ENCODE data around the gene GGT5.
A peak's percentile ranks its signal among the peaks of the same experiment; 100 is the strongest.
"Not testable (repeated sequence)": the region's sequence is repeated elsewhere in the genome, so short reads cannot be mapped to it uniquely, and the experiment has no call there.

GGT5 gene

GRCh38 chr22:24205438-24206195 lies 39.3 kb downstream of the GGT5 start:
- DNase-seq (ENCODE audit: low read depth in 3 of 3, low spot score in 1 of 3), result no peak

GRCh38 chr22:24203856-24204255 lies 41.0 kb downstream of the GGT5 start:
- DNase-seq (ENCODE audit: low read depth in 3 of 3, low spot score in 1 of 3), result not testable (repeated sequence)

GRCh38 chr22:24201681-24202614 lies 42.9 kb downstream of the GGT5 start:
- no peak for DNase-seq (ENCODE audit: low read depth in 3 of 3, low spot score in 1 of 3)

- no peak for DNase-seq (ENCODE audit: low read depth in 3 of 3, low spot score in 1 of 3)
Measured at GRCh38 chr22:24200619-24201212, 44.2 kb downstream of the GGT5 start.

- no peak for DNase-seq (ENCODE audit: low read depth in 3 of 3, low spot score in 1 of 3)
Measured at GRCh38 chr22:24198682-24199052, 46.2 kb downstream of the GGT5 start.

GRCh38 chr22:24191893-24192292 lies 53.0 kb downstream of the GGT5 start:
- no peak for DNase-seq (ENCODE audit: low read depth in 3 of 3, low spot score in 1 of 3)

- DNase-seq (ENCODE audit: low read depth in 3 of 3, low spot score in 1 of 3), result no peak
Measured at GRCh38 chr22:24191381-24191841, 53.5 kb downstream of the GGT5 start.

GRCh38 chr22:24190596-24191208 lies 54.2 kb downstream of the GGT5 start:
- no peak for DNase-seq (ENCODE audit: low read depth in 3 of 3, low spot score in 1 of 3)

- no peak for DNase-seq (ENCODE audit: low read depth in 3 of 3, low spot score in 1 of 3)
Measured at GRCh38 chr22:24190159-24190540, 54.7 kb downstream of the GGT5 start.

- peak in 1 of 3 donors; percentile 13 for DNase-seq (ENCODE audit: low read depth in 3 of 3, low spot score in 1 of 3)
Measured at GRCh38 chr22:24189249-24190158, 55.4 kb downstream of the GGT5 start.

GRCh38 chr22:24188705-24189248 lies 56.1 kb downstream of the GGT5 start:
- DNase-seq (ENCODE audit: low read depth in 3 of 3, low spot score in 1 of 3), result no peak

GRCh38 chr22:24187731-24188644 lies 56.9 kb downstream of the GGT5 start:
- DNase-seq (ENCODE audit: low read depth in 3 of 3, low spot score in 1 of 3), result no peak

GRCh38 chr22:24186892-24187670 lies 57.8 kb downstream of the GGT5 start:
- DNase-seq (ENCODE audit: low read depth in 3 of 3, low spot score in 1 of 3), result no peak

GRCh38 chr22:24186352-24186740 lies 58.5 kb downstream of the GGT5 start:
- no peak for DNase-seq (ENCODE audit: low read depth in 3 of 3, low spot score in 1 of 3)

- DNase-seq (ENCODE audit: low read depth in 3 of 3, low spot score in 1 of 3), result no peak
Measured at GRCh38 chr22:24185501-24186351, 59.2 kb downstream of the GGT5 start.

- DNase-seq (ENCODE audit: low read depth in 3 of 3, low spot score in 1 of 3), result no peak
Measured at GRCh38 chr22:24185001-24185500, 59.8 kb downstream of the GGT5 start.
